ENCODE measurements around the gene RPS18. TPM values are rescaled to one million over a fixed set of nuclear protein-coding genes. Genes with fewer than 3 reads are reported as not detected.
A peak's percentile ranks its signal among the peaks of the same experiment; 100 is the strongest.
"Not testable (repeated sequence)": the region's sequence is repeated elsewhere in the genome, so short reads cannot be mapped to it uniquely, and the experiment has no call there.

RPS18 gene
- total and polyA plus RNA-seq, 7 experiments from 2014 or later: 2,454 to 10,735 (median 3,561) TPM

DNA sequence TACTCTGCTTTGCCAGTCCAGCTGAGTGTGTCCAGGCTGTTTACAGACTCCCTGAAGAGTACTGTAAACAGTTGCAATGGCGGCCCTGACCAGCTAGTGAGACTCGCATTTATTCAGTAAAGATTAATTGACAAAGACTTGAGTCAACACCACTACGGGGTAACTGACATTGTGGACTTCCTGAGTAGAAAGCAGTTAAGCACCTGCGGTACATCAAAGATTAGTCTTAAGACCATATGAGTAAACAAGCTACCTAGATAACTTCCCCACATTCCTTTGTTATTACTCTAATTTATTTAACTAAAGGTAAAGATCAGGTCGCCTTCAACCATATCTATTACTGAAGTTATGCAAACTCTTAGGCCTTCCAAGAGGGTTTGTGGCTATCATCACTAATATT lies 12.8 kb upstream of the RPS18 start:
- H3K27me3 ChIP-seq (ENCODE audit: control insufficient read depth in 2 of 2, insufficient read depth in 2 of 2, low read length in 2 of 2): no peaks in the 10 kb centered on the region
- Mint-ChIP-seq H3K4me3 (no peak overlapping the region), H3K36me3 (peaks cover 8 to 28% (median 18%) of the 10 kb centered on the region in 5 donors), H3K4me1 (peaks cover 0 to 8% (median 5%) of the 10 kb centered on the region in 7 donors), H3K27ac (no peak overlapping the region), H3K27me3 (no peaks in the 10 kb centered on the region), H3K9me3 (no peaks in the 10 kb centered on the region)
- intact Hi-C loops (cut with micrococcal nuclease): no loop called here
- CTCF ChIA-PET: no interaction called here
- peaks cover 0 to 49% (median 8%) of the 10 kb centered on the region in 3 experiments for H3K36me3 ChIP-seq (ENCODE audit: control insufficient read depth in 2 of 3, insufficient read depth in 3 of 3, low read length in 3 of 3)
- no peaks in the 10 kb centered on the region for H3K9me3 ChIP-seq (ENCODE audit: control insufficient read depth in 2 of 3, low read length in 3 of 3)
- DNase-seq (no peak), ATAC-seq (no peak)
- no peaks in the 10 kb centered on the region for H3K4me1 ChIP-seq (ENCODE audit: control insufficient read depth in 2 of 2, insufficient read depth in 2 of 2, low read length in 2 of 2)
- no peak overlapping the region for H3K4me3 ChIP-seq (ENCODE audit: low read length)
- H3K27ac ChIP-seq (ENCODE audit: low read depth, low read length): no peak overlapping the region
- POLR2A ChIA-PET: interaction anchor here (0.7 to 2.4 kb wide), 4 partner anchors 9 to 81 kb away, joined by 3 to 11 read pairs (median 4); partner anchors contain the start of genes RPS18, TAPBP and VPS52

DNA sequence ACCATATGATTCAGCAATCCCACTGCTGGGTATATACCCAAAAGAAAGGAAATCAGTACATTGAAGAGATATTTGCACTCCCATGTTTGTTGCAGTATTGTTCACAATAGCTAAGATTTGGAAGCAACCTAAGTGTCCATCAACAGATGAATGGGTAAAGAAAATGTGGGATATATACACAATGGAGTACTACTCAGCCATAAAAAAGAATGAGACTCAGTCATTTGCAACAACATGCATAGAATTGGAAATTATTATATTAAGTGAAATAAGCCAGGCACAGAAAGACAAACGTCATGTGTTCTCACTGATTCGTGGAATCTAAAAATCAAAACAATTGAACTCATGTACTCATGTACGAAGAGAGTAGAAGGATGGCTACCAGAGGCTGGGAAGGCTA lies 9.4 kb upstream of the RPS18 start:
- H3K4me3 Mint-ChIP-seq; H3K27me3 Mint-ChIP-seq; intact Hi-C loops (cut with micrococcal nuclease); H3K9me3 Mint-ChIP-seq; H3K4me1 ChIP-seq (ENCODE audit: control insufficient read depth in 2 of 2, insufficient read depth in 2 of 2, low read length in 2 of 2); H3K27ac ChIP-seq (ENCODE audit: low read depth, low read length); DNase-seq; H3K9me3 ChIP-seq (ENCODE audit: control insufficient read depth in 2 of 3, low read length in 3 of 3); H3K27me3 ChIP-seq (ENCODE audit: control insufficient read depth in 2 of 2, insufficient read depth in 2 of 2, low read length in 2 of 2); H3K4me3 ChIP-seq (ENCODE audit: low read length); ATAC-seq: not testable (repeated sequence)
- H3K36me3 ChIP-seq (ENCODE audit: control insufficient read depth in 2 of 3, insufficient read depth in 3 of 3, low read length in 3 of 3): peaks cover 13 to 83% (median 17%) of the 10 kb centered on the region in 3 experiments
- peaks cover 8 to 44% (median 29%) of the 10 kb centered on the region in 5 donors for H3K36me3 Mint-ChIP-seq
- ChIA-PET POLR2A (interaction anchor here (1.1 to 3.9 kb wide), 3 partner anchors 9 to 20 kb away, joined by 3 to 13 read pairs (median 11); partner anchors contain the start of genes RPS18 and VPS52), CTCF (interaction anchor here (1.9 kb wide), 1 partner anchor 14 kb away, joined by 8 read pairs; no protein-coding TSS in a partner anchor)
- H3K27ac Mint-ChIP-seq: peak overlapping the region in 4 of 9 donors; percentile 8 to 69 (median 44)
- H3K4me1 Mint-ChIP-seq: peaks cover 0 to 11% (median 5%) of the 10 kb centered on the region in 7 donors

DNA sequence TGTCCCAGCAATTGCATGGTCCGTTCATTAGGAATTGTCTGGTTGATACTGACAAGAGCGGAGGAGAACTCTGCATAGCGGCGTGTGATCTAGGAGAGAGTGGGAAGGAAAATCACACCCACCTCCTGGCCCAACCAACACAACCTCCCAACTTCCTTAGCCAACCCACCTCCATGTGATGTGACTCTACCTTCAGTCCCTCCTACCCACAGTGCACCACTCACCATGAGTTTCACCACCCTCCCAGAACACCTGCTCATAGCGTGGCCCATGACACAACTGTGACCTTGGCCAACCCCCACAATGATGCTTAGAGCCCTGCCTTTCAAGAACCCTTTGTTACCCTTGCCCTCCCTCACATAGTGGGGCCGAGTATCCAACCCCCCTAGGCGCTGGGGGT lies 7.9 kb upstream of the RPS18 start:
- H3K27me3 Mint-ChIP-seq: no peaks in the 10 kb centered on the region
- DNase-seq: no peak
- peaks cover 0 to 22% (median 8%) of the 10 kb centered on the region in 7 donors for H3K4me1 Mint-ChIP-seq
- CTCF ChIA-PET: interaction anchor here (1.9 kb wide), 1 partner anchor 15 kb away, joined by 8 read pairs; no protein-coding TSS in a partner anchor
- POLR2A ChIA-PET: interaction anchor here (2.7 kb wide), 1 partner anchor 8 kb away, joined by 13 read pairs; the partner anchor contains the start of genes RPS18 and VPS52
- peaks cover 21 to 93% (median 25%) of the 10 kb centered on the region in 3 experiments for H3K36me3 ChIP-seq (ENCODE audit: control insufficient read depth in 2 of 3, insufficient read depth in 3 of 3, low read length in 3 of 3)
- no peak for ATAC-seq
- intact Hi-C loops (cut with micrococcal nuclease): no loop called here
- no peak overlapping the region for H3K4me3 Mint-ChIP-seq
- H3K27ac Mint-ChIP-seq: peak overlapping the region in 2 of 9 donors; percentile 25 to 41
- no peak overlapping the region for H3K4me3 ChIP-seq (ENCODE audit: low read length)
- H3K36me3 Mint-ChIP-seq: peaks cover 12 to 57% (median 40%) of the 10 kb centered on the region in 5 donors
- no peak overlapping the region for H3K27ac ChIP-seq (ENCODE audit: low read depth, low read length)
- H3K4me1 ChIP-seq (ENCODE audit: control insufficient read depth in 2 of 2, insufficient read depth in 2 of 2, low read length in 2 of 2): no peaks in the 10 kb centered on the region
- H3K9me3 ChIP-seq (ENCODE audit: control insufficient read depth in 2 of 3, low read length in 3 of 3): no peaks in the 10 kb centered on the region
- no peaks in the 10 kb centered on the region for H3K27me3 ChIP-seq (ENCODE audit: control insufficient read depth in 2 of 2, insufficient read depth in 2 of 2, low read length in 2 of 2)
- no peaks in the 10 kb centered on the region for H3K9me3 Mint-ChIP-seq

DNA sequence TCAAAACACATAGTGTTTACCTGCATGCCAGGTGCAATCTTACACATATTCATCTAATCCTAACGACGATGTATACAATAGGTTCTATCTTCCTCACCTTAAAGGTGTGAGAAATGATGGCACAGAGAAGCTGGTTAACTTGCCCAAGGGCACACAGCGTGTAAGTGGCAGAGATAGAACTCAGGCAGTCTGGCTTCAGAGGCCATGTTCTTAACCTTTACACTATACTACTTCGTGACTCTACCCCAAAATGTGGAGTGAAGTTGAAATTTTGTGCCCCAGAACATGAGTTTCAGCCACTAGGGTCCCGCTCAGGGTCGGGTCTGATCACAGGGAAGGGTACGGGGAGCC lies 783 bp upstream of the RPS18 start:
- POLR2A ChIA-PET: interaction anchor here (0.6 to 5.6 kb wide), 33 partner anchors 8 to 1689 kb away, joined by 3 to 101 read pairs (median 8); partner anchors contain the start of genes BRD2, CUTA, HSD17B8 and LTB
- H3K4me3 Mint-ChIP-seq: peak overlapping the region; percentile 87 to 100 (median 98)
- CTCF ChIA-PET: interaction anchor here (1.0 to 3.6 kb wide), 7 partner anchors 18 to 337 kb away, joined by 3 to 24 read pairs (median 10); partner anchors contain the start of genes PFDN6, RGL2 and WDR46
- peaks cover 5 to 50% (median 28%) of the 10 kb centered on the region in 5 donors for H3K36me3 Mint-ChIP-seq
- peaks cover 17 to 57% (median 25%) of the 10 kb centered on the region in 3 experiments for H3K36me3 ChIP-seq (ENCODE audit: control insufficient read depth in 2 of 3, insufficient read depth in 3 of 3, low read length in 3 of 3)
- peaks cover 38 to 41% of the 10 kb centered on the region in 2 donors for H3K4me1 ChIP-seq (ENCODE audit: control insufficient read depth in 2 of 2, insufficient read depth in 2 of 2, low read length in 2 of 2)
- H3K4me1 Mint-ChIP-seq: peaks cover 36 to 75% (median 60%) of the 10 kb centered on the region in 7 donors
- H3K9me3 ChIP-seq (ENCODE audit: control insufficient read depth in 2 of 3, low read length in 3 of 3): no peaks in the 10 kb centered on the region
- ATAC-seq (peak; percentile 50), DNase-seq (no peak)
- H3K27ac Mint-ChIP-seq: peak overlapping the region; percentile 95 to 100 (median 99)
- H3K9me3 Mint-ChIP-seq: peaks cover 0 to 5% (median 0%) of the 10 kb centered on the region in 11 donors
- no peaks in the 10 kb centered on the region for H3K27me3 ChIP-seq (ENCODE audit: control insufficient read depth in 2 of 2, insufficient read depth in 2 of 2, low read length in 2 of 2)
- peak overlapping the region; percentile 91 for H3K27ac ChIP-seq (ENCODE audit: low read depth, low read length)
- H3K4me3 ChIP-seq (ENCODE audit: low read length): peak overlapping the region; percentile 93
- intact Hi-C loops (cut with micrococcal nuclease): loop anchor here (1.0 to 10.0 kb wide), 14 partner anchors 18 to 1076 kb away; partner anchors contain the start of genes KIFC1 (in 2 of the 2), PFDN6 (in 2 of the 2), RXRB (in 2 of the 2) and SLC39A7 (in 2 of the 2)
- peaks cover 0 to 3% (median 0%) of the 10 kb centered on the region in 5 donors for H3K27me3 Mint-ChIP-seq

DNA sequence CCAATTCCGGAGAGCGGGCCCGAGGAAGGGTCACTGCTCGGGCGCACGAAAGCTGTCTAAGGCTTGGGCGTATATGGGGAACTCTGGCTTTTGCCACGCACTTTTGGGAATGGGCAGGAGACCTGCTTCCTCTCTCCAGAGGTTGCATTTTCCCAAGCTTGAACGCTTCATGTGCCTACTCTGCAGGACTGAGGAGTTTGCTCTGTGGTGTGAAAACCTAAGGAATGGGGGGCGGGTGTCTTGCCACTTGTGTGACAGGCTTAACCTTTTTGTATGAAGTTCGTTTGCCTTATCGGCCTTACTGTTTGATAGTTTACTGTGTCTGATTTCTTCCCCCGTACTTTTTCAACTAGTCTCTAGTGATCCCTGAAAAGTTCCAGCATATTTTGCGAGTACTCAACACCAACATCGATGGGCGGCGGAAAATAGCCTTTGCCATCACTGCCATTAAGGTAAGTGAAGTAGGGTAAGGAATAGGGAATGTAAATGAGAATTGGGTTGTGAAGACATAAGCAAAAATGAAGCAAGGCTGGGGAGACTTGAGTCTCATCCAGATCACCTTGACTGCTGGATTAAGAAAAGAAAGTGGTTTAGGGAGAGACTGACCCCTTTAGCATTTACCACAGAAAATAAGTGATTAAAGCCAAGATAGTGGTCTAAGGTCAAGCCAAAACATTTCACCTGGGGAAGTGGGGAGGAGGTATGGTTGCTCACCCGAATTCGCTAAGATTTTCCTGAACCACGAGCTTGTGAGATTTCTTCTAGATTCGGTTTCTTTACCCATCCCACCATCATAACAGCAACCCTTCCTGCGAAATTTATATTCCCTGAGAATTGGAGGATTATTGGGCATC lies 627 bp downstream of the RPS18 start:
- Mint-ChIP-seq H3K36me3 (peaks cover 5 to 48% (median 23%) of the 10 kb centered on the region in 5 donors), H3K4me1 (peaks cover 36 to 87% (median 70%) of the 10 kb centered on the region in 7 donors), H3K4me3 (peak overlapping the region; percentile 87 to 100 (median 98)), H3K27ac (peak overlapping the region; percentile 95 to 100 (median 99)), H3K9me3 (peaks cover 0 to 5% (median 0%) of the 10 kb centered on the region in 11 donors), H3K27me3 (peaks cover 0 to 3% (median 0%) of the 10 kb centered on the region in 5 donors)
- Histone ChIP-seq H3K27me3 (ENCODE audit: control insufficient read depth in 2 of 2, insufficient read depth in 2 of 2, low read length in 2 of 2) (no peaks in the 10 kb centered on the region), H3K4me3 (ENCODE audit: low read length) (peak overlapping the region; percentile 93), H3K9me3 (ENCODE audit: control insufficient read depth in 2 of 3, low read length in 3 of 3) (no peaks in the 10 kb centered on the region), H3K4me1 (ENCODE audit: control insufficient read depth in 2 of 2, insufficient read depth in 2 of 2, low read length in 2 of 2) (peaks cover 41 to 45% of the 10 kb centered on the region in 2 donors), H3K36me3 (ENCODE audit: control insufficient read depth in 2 of 3, insufficient read depth in 3 of 3, low read length in 3 of 3) (peaks cover 11 to 49% (median 13%) of the 10 kb centered on the region in 3 experiments), H3K27ac (ENCODE audit: low read depth, low read length) (peak overlapping the region; percentile 91)
- ChIA-PET CTCF (interaction anchor here (0.7 to 2.2 kb wide), 5 partner anchors 9 to 339 kb away, joined by 3 to 11 read pairs (median 4); partner anchors contain the start of genes PFDN6, RGL2 and WDR46), POLR2A (interaction anchor here (0.5 to 5.6 kb wide), 30 partner anchors 9 to 1690 kb away, joined by 3 to 101 read pairs (median 8); partner anchors contain the start of genes BRD2, CUTA, LTB and PFDN6)
- ATAC-seq (peak; percentile 1), DNase-seq (peak in 1 of 9 donors; percentile 40)
- intact Hi-C loops (cut with micrococcal nuclease): loop anchor here (1.0 to 10.0 kb wide), 5 partner anchors 42 to 1096 kb away; partner anchors contain the start of genes AGPAT1 (in 1 of the 2), GPSM3 (in 1 of the 2), PBX2 (in 1 of the 2) and TAPBP (in 1 of the 2)
